OCI-LY7 (cell line): ENCODE data around the gene CROT. TPM values are rescaled to one million over a fixed set of nuclear protein-coding genes. Genes with fewer than 3 reads are reported as not detected.

ENCODE experiments used
- BruUV-seq: library from RNA; stranded (reverse); fragments of 400-500 nt; replicated peaks from 2 replicates; lab custom pipeline; 2021; lab: Mats Ljungman, UMichigan
- CTCF ChIA-PET: fragments of 300-600 bp; sonication (Branson Sonifier 250); formaldehyde crosslinking; loops from one replicate; lab custom pipeline; 2022; ENCODE audit warnings: antibody characterized with exemption; ENCODE audit not compliant: unreplicated experiment; lab: Charles Lee
- POLR2A ChIA-PET: fragments of 300-600 bp; sonication (Branson Sonifier 250); formaldehyde crosslinking; loops from one replicate; lab custom pipeline; 2022; ENCODE audit warnings: antibody characterized with exemption; lab: Charles Lee
- DNase-seq: peaks from one replicate; pipeline ENCODE4 v3.0.0-alpha.2; 2015; ENCODE audit warnings: low spot score
- H2AFZ ChIP-seq: fragments of 200-600 bp; sonication (generic), shearing (Covaris generic); 2 replicates; pipeline ENCODE4 v1.6.1; 2014; ENCODE audit warnings: mild to moderate bottlenecking, antibody characterized with exemption, low read length, moderate library complexity
- H3K27ac ChIP-seq: fragments of 200-600 bp; sonication (generic); 2 replicates; pipeline ENCODE4 v1.5.1; 2014; ENCODE audit warnings: mixed run types, low read depth, mild to moderate bottlenecking, moderate library complexity, low read length, inconsistent platforms; ENCODE audit not compliant: poor library complexity, severe bottlenecking
- H3K36me3 ChIP-seq: fragments of 200-600 bp; sonication (generic); 2 replicates; pipeline ENCODE4 v1.6.1; 2014; ENCODE audit warnings: mild to moderate bottlenecking, antibody characterized with exemption, low read length, moderate library complexity, mixed read lengths; ENCODE audit not compliant: insufficient read depth
- H3K4me1 ChIP-seq: fragments of 200-600 bp; sonication (generic); 2 replicates; pipeline ENCODE4 v1.5.1; 2014; ENCODE audit warnings: mild to moderate bottlenecking, low read length; ENCODE audit not compliant: insufficient read depth, poor library complexity, severe bottlenecking
- H3K4me2 ChIP-seq: fragments of 200-600 bp; sonication (generic); 2 replicates; pipeline ENCODE4 v1.6.1; 2014; ENCODE audit warnings: mild to moderate bottlenecking, low read length
- H3K4me3 ChIP-seq: fragments of 200-600 bp; sonication (generic); 2 replicates; pipeline ENCODE4 v1.5.1; 2014; ENCODE audit warnings: mild to moderate bottlenecking, low read depth, low read length; ENCODE audit not compliant: poor library complexity, severe bottlenecking
- H3K79me2 ChIP-seq: fragments of 200-600 bp; sonication (generic); 2 replicates; pipeline ENCODE4 v1.6.1; 2016; ENCODE audit warnings: low read depth, mild to moderate bottlenecking, low read length, moderate library complexity, mixed read lengths; ENCODE audit not compliant: insufficient read depth
- H3K9me2 ChIP-seq: fragments of 200-600 bp; sonication (generic); 2 replicates; pipeline ENCODE4 v1.6.1; 2016; ENCODE audit warnings: mild to moderate bottlenecking, low read length, mixed read lengths; ENCODE audit not compliant: insufficient read depth
- H3K9me3 ChIP-seq: fragments of 200-600 bp; sonication (generic); 2 replicates; pipeline ENCODE4 v1.6.1; 2014; ENCODE audit warnings: mild to moderate bottlenecking, mixed run types, low read length, mixed read lengths
- H4K20me1 ChIP-seq: fragments of 200-600 bp; sonication (generic); 2 replicates; pipeline ENCODE4 v1.6.1; 2014; ENCODE audit warnings: mild to moderate bottlenecking, antibody characterized with exemption, low read length, moderate library complexity, mixed read lengths; ENCODE audit not compliant: insufficient read depth
- EZH2phosphoT487 ChIP-seq: fragments of 200-600 bp; sonication (generic); IDR thresholded peaks from 2 replicates; pipeline ENCODE4 v1.6.1; 2018; ENCODE audit warnings: low read depth, borderline replicate concordance, mild to moderate bottlenecking, mixed run types, antibody characterized with exemption, low read length, moderate library complexity, mixed read lengths
- intact Hi-C: fragments of 100-400 bp; cut with micrococcal nuclease; formaldehyde crosslinking; loops from one replicate; pipeline ENCODE4 v1.10.0; 2022; ENCODE audit not compliant: unreplicated experiment
- total RNA-seq, 2 experiments: library from RNA; depleted of rRNA in 1 of 2; stranded (reverse); fragments of >200 nt in 1 of 2; shearing (Covaris generic) in 1 of 2; gene quantifications; 2 replicates each; pipeline ENCODE4 v1.2.3, GENCODE V29; 2014 to 2022
- TF ChIP-seq, protein P1 (sequence below): fragments of 200-600 bp; sonication (generic); conservative IDR thresholded peaks from 2 replicates; pipeline ENCODE4 v1.5.1; 2014; ENCODE audit warnings: mild to moderate bottlenecking, antibody characterized with exemption, low read length, moderate library complexity, mixed read lengths

The CROT gene
- total RNA-seq, 2 experiments from 2014 or later = 3.0 to 8.1 TPM

DNA sequence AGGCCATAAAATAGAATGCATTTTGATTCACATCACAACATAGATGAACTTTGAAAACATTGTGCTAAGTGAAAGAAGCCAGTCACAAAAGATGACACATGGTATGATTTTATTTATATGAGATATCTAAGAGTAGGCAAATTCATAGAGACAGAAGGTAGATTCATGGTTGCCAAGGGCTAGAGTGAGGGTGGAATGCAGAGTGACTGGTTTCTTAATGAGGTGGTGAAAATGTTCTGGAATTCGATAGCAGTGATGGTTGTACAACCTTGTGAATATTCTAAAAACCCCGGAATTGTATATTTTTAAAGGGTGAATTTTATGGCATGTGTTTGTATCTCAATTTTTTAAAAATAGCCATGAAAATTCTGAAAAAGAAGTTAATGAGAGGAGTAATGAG is 87.1 kb downstream of the CROT start:
- BruUV-seq = no TSS peak
- no peak for TF ChIP-seq EZH2phosphoT487
- TF ChIP-seq, protein P1, sequence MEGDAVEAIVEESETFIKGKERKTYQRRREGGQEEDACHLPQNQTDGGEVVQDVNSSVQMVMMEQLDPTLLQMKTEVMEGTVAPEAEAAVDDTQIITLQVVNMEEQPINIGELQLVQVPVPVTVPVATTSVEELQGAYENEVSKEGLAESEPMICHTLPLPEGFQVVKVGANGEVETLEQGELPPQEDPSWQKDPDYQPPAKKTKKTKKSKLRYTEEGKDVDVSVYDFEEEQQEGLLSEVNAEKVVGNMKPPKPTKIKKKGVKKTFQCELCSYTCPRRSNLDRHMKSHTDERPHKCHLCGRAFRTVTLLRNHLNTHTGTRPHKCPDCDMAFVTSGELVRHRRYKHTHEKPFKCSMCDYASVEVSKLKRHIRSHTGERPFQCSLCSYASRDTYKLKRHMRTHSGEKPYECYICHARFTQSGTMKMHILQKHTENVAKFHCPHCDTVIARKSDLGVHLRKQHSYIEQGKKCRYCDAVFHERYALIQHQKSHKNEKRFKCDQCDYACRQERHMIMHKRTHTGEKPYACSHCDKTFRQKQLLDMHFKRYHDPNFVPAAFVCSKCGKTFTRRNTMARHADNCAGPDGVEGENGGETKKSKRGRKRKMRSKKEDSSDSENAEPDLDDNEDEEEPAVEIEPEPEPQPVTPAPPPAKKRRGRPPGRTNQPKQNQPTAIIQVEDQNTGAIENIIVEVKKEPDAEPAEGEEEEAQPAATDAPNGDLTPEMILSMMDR = no peak
- Histone ChIP-seq H3K4me1 (no peaks in the 10 kb centered on the region), H3K9me3 (no peaks in the 10 kb centered on the region), H3K79me2 (no peaks in the 10 kb centered on the region), H3K9me2 (no peaks in the 10 kb centered on the region), H3K4me3 (no peak overlapping the region), H3K4me2 (no peak overlapping the region), H2AFZ (no peak overlapping the region), H3K36me3 (no peaks in the 10 kb centered on the region), H4K20me1 (no peaks in the 10 kb centered on the region), H3K27ac (no peak overlapping the region)
- CTCF ChIA-PET = no interaction called here
- no peak for DNase-seq
- POLR2A ChIA-PET = no interaction called here
- intact Hi-C loops = no loop called here

DNA sequence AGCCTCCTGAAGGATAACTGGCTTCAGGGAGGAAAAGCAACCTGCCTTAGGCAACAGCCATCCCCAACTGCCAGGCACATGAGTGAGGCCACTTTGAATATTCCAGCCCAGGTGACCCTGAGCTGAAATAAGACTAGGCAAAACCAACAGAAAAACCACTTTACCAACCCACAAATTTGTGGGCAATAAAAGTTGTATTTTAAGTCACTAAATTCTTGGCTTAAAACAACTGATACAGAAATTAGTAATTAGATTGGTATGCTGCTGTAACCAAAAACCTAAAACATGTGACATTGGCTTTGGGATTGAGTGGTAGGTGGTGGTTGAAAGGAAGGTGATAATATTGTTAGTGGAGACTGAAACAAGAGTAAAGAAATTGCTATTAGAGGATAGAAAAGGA is 90.1 kb downstream of the CROT start:
- Histone ChIP-seq H3K4me2 (no peak overlapping the region), H3K79me2 (no peaks in the 10 kb centered on the region), H3K4me1 (no peaks in the 10 kb centered on the region), H3K36me3 (no peaks in the 10 kb centered on the region), H4K20me1 (no peaks in the 10 kb centered on the region), H3K4me3 (no peak overlapping the region), H3K9me2 (no peaks in the 10 kb centered on the region), H3K9me3 (no peaks in the 10 kb centered on the region), H2AFZ (no peak overlapping the region), H3K27ac (no peak overlapping the region)
- no peak for DNase-seq
- no TSS peak for BruUV-seq
- ChIA-PET CTCF (no interaction called here), POLR2A (interaction anchor here (0.6 to 1.0 kb wide), 2 partner anchors 11 to 424 kb away, joined by 3 to 4 read pairs; no protein-coding TSS in a partner anchor)
- TF ChIP-seq, protein P1 = no peak
- TF ChIP-seq EZH2phosphoT487 = no peak
- intact Hi-C loops = no loop called here

DNA sequence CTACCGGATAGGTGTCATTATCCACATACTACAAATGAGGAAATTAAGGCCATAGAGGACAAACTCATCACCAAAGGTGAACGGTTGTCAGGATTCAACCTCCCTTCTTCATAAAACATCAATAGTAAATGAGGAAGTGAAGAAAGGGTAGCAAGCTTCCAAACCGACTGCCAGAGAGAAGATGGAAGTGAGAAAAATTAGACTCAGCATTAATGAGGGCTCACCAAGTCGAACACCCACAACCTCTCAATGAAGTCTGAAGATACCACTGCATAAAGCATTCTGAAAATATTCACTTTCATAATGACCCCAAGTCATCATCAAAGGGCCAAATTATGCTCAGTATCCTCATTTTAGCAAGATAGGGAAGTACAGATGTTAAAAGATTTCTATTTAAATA is 100.4 kb downstream of the CROT start:
- Histone ChIP-seq H3K4me2 (no peak overlapping the region), H3K79me2 (no peaks in the 10 kb centered on the region), H3K27ac (no peak overlapping the region), H3K9me2 (no peaks in the 10 kb centered on the region), H3K4me3 (no peak overlapping the region), H2AFZ (no peak overlapping the region), H4K20me1 (no peaks in the 10 kb centered on the region), H3K9me3 (no peaks in the 10 kb centered on the region), H3K4me1 (no peaks in the 10 kb centered on the region), H3K36me3 (no peaks in the 10 kb centered on the region)
- intact Hi-C loops = no loop called here
- POLR2A ChIA-PET = interaction anchor here (0.9 kb wide), 1 partner anchor 10 kb away, joined by 3 read pairs; no protein-coding TSS in a partner anchor
- CTCF ChIA-PET = no interaction called here
- TF ChIP-seq, protein P1 = no peak
- no peak for DNase-seq
- no TSS peak for BruUV-seq
